K562 (cell line): Measurements from ENCODE around the gene PAXIP1.

ENCODE experiments used
- BHLHE40 ChIP-seq: IDR thresholded peaks from 2 replicates; pipeline ENCODE4 v1.6.1; 2011; ENCODE audit warnings: low read length, improper control_type of control experiment
- C11orf30 ChIP-seq: fragments of 450-650 bp; IDR thresholded peaks from 2 replicates; pipeline ENCODE4 v1.6.1; 2016; ENCODE audit warnings: low read depth, mild to moderate bottlenecking
- CTCF ChIP-seq, 3 experiments: IDR thresholded peaks in 2 of 3; conservative IDR thresholded peaks in 1 of 3; 2 replicates each; pipeline ENCODE4 v1.5.1; 2011 to 2012; ENCODE audit warnings: low read length in 3 of 3, mild to moderate bottlenecking in 3 of 3, control low read depth in 2 of 3, improper control_type of control experiment in 1 of 3, inconsistent platforms in 1 of 3, low read depth in 1 of 3, mixed read lengths in 1 of 3, moderate library complexity in 1 of 3; ENCODE audit not compliant: insufficient read depth in 2 of 3
- EZH2 ChIP-seq: IDR thresholded peaks from 2 replicates; pipeline ENCODE4 v1.6.1; 2012; ENCODE audit warnings: low read depth, mild to moderate bottlenecking, inconsistent platforms, low read length, borderline replicate concordance
- GMEB1 ChIP-seq: fragments of 250-450 bp; sonication (Bioruptor Pico); IDR thresholded peaks from 2 replicates; pipeline ENCODE4 v1.4.0; 2020; ENCODE audit warnings: mild to moderate bottlenecking
- KDM5B ChIP-seq: fragments of 200-600 bp; sonication (generic); IDR thresholded peaks from 2 replicates; pipeline ENCODE4 v1.6.1; 2012; ENCODE audit warnings: low read depth, mild to moderate bottlenecking, moderate library complexity, low read length, control low read depth, inconsistent platforms; ENCODE audit not compliant: insufficient replicate concordance
- POLR2A ChIP-seq: fragments of 450-650 bp; conservative IDR thresholded peaks from 2 replicates; pipeline ENCODE4 v1.6.1; 2016
- RFX5 ChIP-seq: IDR thresholded peaks from 2 replicates; pipeline ENCODE4 v1.6.1; 2011; ENCODE audit warnings: low read depth, mild to moderate bottlenecking, improper control_type of control experiment, low read length
- ZFX ChIP-seq: sonication (generic); formaldehyde crosslinking; IDR thresholded peaks from 2 replicates; pipeline ENCODE4 v1.8.0; 2022; ENCODE audit warnings: mild to moderate bottlenecking, missing genetic modification reagents, moderate library complexity
- ZNF175 ChIP-seq: fragments of 200-800 bp; sonication (Bioruptor generic); IDR thresholded peaks from 2 replicates; pipeline ENCODE4 v1.6.1; 2016; ENCODE audit warnings: low read depth, mild to moderate bottlenecking, missing genetic modification characterization, missing compliant biosample characterization
- ZNF263 ChIP-seq: sonication (generic); formaldehyde crosslinking; IDR thresholded peaks from 2 replicates; pipeline ENCODE4 v1.8.0; 2022; ENCODE audit warnings: mild to moderate bottlenecking, missing genetic modification reagents, borderline replicate concordance
- TF ChIP-seq, protein P1 (sequence below): fragments of 450-650 bp; IDR thresholded peaks from 2 replicates; pipeline ENCODE4 v1.6.1; 2016; ENCODE audit warnings: low read depth
- TF ChIP-seq, protein P2 (sequence below): fragments of 450-650 bp; IDR thresholded peaks from 2 replicates; pipeline ENCODE4 v1.6.1; 2018; ENCODE audit not compliant: partially characterized antibody

DNA sequence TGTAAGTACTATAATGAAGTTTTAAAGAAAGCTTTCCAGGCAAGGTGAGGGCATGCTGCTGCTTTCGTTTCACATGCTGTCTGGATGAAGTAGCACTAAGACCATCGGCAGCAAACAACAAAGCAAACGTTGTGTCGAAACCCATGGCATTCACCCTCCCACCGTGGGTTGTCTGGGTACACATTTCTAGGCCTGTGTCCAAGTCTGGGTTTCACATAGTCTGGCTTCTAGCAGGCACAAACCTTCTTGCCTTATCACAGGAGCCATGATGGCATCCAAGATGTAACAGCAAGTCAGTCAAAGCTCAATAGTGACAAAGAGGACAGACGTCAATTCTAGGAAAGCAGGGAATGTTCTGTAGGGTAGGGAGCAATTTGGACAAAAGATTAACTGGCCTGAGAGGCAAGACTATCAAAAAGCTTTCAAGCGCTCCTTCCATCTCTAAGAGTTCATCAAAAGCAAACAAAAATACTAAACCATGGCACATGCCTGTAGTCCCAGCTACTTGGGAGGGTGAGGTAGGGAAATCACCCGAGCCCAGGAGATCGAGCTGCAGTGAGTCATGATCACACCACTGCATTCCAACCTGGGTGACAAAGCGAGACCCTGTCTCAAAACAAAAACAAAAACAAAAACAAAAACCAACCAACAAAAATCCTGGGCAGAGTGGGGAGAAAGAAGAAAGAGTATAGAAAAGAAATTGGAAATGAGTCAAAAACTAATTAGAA, 42.7 kb downstream of the PAXIP1 start:
- TF ChIP-seq ZNF175 (CRISPR knock-in tag) = no peak
- TF ChIP-seq GMEB1 (CRISPR knock-in tag) = no peak
- no peak for TF ChIP-seq C11orf30
- no peak for TF ChIP-seq RFX5
- TF ChIP-seq CTCF (IDR thresholded peaks at IDR 0.05 in 2 of 3, conservative IDR thresholded peaks at IDR 0.05 in 1 of 3; ENCODE audit: insufficient read depth in 2 of 3, low read depth in 1 of 3, low read length in 3 of 3) = no peak
- TF ChIP-seq EZH2 = no peak
- TF ChIP-seq, protein P1, sequence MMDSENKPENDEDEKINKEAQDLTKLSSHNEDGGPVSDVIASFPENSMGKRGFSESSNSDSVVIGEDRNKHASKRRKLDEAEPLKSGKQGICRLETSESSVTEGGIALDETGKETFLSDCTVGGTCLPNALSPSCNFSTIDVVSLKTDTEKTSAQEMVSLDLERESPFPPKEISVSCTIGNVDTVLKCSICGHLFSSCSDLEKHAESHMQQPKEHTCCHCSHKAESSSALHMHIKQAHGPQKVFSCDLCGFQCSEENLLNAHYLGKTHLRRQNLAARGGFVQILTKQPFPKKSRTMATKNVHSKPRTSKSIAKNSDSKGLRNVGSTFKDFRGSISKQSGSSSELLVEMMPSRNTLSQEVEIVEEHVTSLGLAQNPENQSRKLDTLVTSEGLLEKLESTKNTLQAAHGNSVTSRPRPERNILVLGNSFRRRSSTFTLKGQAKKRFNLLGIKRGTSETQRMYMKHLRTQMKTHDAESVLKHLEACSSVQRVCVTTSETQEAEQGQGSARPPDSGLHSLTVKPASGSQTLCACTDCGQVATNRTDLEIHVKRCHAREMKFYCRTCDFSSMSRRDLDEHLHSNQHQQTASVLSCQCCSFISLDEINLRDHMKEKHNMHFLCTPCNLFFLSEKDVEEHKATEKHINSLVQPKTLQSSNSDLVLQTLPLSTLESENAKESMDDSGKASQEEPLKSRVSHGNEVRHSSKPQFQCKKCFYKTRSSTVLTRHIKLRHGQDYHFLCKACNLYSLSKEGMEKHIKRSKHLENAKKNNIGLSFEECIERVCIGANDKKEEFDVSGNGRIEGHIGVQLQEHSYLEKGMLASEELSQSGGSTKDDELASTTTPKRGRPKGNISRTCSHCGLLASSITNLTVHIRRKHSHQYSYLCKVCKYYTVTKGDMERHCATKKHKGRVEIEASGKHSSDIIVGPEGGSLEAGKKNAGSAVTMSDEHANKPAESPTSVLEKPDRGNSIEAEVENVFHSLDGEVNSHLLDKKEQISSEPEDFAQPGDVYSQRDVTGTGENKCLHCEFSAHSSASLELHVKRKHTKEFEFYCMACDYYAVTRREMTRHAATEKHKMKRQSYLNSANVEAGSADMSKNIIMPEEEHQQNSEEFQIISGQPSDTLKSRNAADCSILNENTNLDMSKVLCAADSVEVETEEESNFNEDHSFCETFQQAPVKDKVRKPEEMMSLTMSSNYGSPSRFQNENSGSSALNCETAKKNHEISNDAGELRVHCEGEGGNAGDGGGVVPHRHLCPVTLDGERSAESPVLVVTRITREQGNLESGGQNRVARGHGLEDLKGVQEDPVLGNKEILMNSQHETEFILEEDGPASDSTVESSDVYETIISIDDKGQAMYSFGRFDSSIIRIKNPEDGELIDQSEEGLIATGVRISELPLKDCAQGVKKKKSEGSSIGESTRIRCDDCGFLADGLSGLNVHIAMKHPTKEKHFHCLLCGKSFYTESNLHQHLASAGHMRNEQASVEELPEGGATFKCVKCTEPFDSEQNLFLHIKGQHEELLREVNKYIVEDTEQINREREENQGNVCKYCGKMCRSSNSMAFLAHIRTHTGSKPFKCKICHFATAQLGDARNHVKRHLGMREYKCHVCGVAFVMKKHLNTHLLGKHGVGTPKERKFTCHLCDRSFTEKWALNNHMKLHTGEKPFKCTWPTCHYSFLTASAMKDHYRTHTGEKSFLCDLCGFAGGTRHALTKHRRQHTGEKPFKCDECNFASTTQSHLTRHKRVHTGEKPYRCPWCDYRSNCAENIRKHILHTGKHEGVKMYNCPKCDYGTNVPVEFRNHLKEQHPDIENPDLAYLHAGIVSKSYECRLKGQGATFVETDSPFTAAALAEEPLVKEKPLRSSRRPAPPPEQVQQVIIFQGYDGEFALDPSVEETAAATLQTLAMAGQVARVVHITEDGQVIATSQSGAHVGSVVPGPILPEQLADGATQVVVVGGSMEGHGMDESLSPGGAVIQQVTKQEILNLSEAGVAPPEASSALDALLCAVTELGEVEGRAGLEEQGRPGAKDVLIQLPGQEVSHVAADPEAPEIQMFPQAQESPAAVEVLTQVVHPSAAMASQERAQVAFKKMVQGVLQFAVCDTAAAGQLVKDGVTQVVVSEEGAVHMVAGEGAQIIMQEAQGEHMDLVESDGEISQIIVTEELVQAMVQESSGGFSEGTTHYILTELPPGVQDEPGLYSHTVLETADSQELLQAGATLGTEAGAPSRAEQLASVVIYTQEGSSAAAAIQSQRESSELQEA = no peak
- TF ChIP-seq BHLHE40 = no peak
- TF ChIP-seq POLR2A = no peak
- TF ChIP-seq KDM5B = no peak
- no peak for TF ChIP-seq ZNF263
- TF ChIP-seq, protein P2, sequence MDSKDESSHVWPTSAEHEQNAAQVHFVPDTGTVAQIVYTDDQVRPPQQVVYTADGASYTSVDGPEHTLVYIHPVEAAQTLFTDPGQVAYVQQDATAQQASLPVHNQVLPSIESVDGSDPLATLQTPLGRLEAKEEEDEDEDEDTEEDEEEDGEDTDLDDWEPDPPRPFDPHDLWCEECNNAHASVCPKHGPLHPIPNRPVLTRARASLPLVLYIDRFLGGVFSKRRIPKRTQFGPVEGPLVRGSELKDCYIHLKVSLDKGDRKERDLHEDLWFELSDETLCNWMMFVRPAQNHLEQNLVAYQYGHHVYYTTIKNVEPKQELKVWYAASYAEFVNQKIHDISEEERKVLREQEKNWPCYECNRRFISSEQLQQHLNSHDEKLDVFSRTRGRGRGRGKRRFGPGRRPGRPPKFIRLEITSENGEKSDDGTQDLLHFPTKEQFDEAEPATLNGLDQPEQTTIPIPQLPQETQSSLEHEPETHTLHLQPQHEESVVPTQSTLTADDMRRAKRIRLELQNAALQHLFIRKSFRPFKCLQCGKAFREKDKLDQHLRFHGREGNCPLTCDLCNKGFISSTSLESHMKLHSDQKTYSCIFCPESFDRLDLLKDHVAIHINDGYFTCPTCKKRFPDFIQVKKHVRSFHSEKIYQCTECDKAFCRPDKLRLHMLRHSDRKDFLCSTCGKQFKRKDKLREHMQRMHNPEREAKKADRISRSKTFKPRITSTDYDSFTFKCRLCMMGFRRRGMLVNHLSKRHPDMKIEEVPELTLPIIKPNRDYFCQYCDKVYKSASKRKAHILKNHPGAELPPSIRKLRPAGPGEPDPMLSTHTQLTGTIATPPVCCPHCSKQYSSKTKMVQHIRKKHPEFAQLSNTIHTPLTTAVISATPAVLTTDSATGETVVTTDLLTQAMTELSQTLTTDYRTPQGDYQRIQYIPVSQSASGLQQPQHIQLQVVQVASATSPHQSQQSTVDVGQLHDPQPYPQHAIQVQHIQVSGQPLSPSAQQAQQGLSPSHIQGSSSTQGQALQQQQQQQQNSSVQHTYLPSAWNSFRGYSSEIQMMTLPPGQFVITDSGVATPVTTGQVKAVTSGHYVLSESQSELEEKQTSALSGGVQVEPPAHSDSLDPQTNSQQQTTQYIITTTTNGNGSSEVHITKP = no peak
- no peak for TF ChIP-seq ZFX (CRISPR knock-in tag)
